H4 (cell line): ENCODE data around the gene DENND2A. TPM values are rescaled to one million over a fixed set of nuclear protein-coding genes. Genes with fewer than 3 reads are reported as not detected.

Experiments used
- total RNA-seq: library from RNA; depleted of rRNA; stranded (reverse); fragments of >200 nt; shearing (Covaris generic); gene quantifications from 2 replicates; pipeline ENCODE4 v1.2.3, GENCODE V29; 2014; rRNA removed

Gene DENND2A
- total RNA-seq, 1 experiment from 2014 or later = 0.77 TPM

Other genes starting within 250 kb of the DENND2A start
- gene SLC37A3, start 242.3 kb downstream of the DENND2A start, total RNA-seq = 31.9 and 42.6 TPM in 2 replicates
- gene RAB19, start 236.8 kb downstream of the DENND2A start, total RNA-seq = not detected in 2 replicates
- 57.9 and 62.8 TPM in 2 replicates for gene MKRN1, start 161.3 kb downstream of the DENND2A start, total RNA-seq
- 14.2 and 22.0 TPM in 2 replicates for gene ADCK2, start 32.1 kb upstream of the DENND2A start, total RNA-seq
- gene NDUFB2, start 55.9 kb upstream of the DENND2A start, total RNA-seq = 605 and 629 TPM in 2 replicates